Measurements from ENCODE around the gene PDGFRA.

- TF ChIP-seq, protein P1, sequence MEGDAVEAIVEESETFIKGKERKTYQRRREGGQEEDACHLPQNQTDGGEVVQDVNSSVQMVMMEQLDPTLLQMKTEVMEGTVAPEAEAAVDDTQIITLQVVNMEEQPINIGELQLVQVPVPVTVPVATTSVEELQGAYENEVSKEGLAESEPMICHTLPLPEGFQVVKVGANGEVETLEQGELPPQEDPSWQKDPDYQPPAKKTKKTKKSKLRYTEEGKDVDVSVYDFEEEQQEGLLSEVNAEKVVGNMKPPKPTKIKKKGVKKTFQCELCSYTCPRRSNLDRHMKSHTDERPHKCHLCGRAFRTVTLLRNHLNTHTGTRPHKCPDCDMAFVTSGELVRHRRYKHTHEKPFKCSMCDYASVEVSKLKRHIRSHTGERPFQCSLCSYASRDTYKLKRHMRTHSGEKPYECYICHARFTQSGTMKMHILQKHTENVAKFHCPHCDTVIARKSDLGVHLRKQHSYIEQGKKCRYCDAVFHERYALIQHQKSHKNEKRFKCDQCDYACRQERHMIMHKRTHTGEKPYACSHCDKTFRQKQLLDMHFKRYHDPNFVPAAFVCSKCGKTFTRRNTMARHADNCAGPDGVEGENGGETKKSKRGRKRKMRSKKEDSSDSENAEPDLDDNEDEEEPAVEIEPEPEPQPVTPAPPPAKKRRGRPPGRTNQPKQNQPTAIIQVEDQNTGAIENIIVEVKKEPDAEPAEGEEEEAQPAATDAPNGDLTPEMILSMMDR (IDR thresholded peaks at IDR 0.05; ENCODE audit: poor library complexity, severe bottlenecking), result no peak
- TF ChIP-seq SMC3 (conservative IDR thresholded peaks at IDR 0.05; ENCODE audit: poor library complexity) (no peak), MXI1 (conservative IDR thresholded peaks at IDR 0.05; ENCODE audit: poor library complexity, severe bottlenecking) (no peak), POLR2AphosphoS5 (IDR thresholded peaks at IDR 0.05) (no peak), EP300 (conservative IDR thresholded peaks at IDR 0.05; ENCODE audit: poor library complexity, severe bottlenecking) (no peak), EZH2 (IDR thresholded peaks at IDR 0.05; ENCODE audit: borderline replicate concordance, insufficient read depth, low read length, poor library complexity, severe bottlenecking) (no peak), RAD21 (conservative IDR thresholded peaks at IDR 0.05) (no peak), TAF1 (IDR thresholded peaks at IDR 0.05; ENCODE audit: low read depth) (no peak)
- TF ChIP-seq, protein P2, sequence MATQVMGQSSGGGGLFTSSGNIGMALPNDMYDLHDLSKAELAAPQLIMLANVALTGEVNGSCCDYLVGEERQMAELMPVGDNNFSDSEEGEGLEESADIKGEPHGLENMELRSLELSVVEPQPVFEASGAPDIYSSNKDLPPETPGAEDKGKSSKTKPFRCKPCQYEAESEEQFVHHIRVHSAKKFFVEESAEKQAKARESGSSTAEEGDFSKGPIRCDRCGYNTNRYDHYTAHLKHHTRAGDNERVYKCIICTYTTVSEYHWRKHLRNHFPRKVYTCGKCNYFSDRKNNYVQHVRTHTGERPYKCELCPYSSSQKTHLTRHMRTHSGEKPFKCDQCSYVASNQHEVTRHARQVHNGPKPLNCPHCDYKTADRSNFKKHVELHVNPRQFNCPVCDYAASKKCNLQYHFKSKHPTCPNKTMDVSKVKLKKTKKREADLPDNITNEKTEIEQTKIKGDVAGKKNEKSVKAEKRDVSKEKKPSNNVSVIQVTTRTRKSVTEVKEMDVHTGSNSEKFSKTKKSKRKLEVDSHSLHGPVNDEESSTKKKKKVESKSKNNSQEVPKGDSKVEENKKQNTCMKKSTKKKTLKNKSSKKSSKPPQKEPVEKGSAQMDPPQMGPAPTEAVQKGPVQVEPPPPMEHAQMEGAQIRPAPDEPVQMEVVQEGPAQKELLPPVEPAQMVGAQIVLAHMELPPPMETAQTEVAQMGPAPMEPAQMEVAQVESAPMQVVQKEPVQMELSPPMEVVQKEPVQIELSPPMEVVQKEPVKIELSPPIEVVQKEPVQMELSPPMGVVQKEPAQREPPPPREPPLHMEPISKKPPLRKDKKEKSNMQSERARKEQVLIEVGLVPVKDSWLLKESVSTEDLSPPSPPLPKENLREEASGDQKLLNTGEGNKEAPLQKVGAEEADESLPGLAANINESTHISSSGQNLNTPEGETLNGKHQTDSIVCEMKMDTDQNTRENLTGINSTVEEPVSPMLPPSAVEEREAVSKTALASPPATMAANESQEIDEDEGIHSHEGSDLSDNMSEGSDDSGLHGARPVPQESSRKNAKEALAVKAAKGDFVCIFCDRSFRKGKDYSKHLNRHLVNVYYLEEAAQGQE (IDR thresholded peaks at IDR 0.05; ENCODE audit: borderline replicate concordance), result no peak
Measured at GRCh38 chr4:54271464-54271863, 42.4 kb downstream of the PDGFRA start.

All from neural cell (in vitro differentiated cells).